Neural crest cell (in vitro differentiated cells): ENCODE results near the gene UFSP1. TPM values are rescaled to one million over a fixed set of nuclear protein-coding genes. Genes with fewer than 3 reads are reported as not detected.

Experiments used
- DNase-seq: peaks from one replicate; pipeline ENCODE4 v3.0.0; 2021; ENCODE audit warnings: low read depth, mixed read lengths, low spot score
- H3K27ac Mint-ChIP-seq: one replicate; pipeline ENCODE4 v1.8.0; 2021; ENCODE audit warnings: mild to moderate bottlenecking, mixed read lengths; ENCODE audit not compliant: unreplicated experiment
- H3K27me3 Mint-ChIP-seq: 2 replicates; pipeline ENCODE4 v1.8.0; 2021; ENCODE audit warnings: low read depth, mild to moderate bottlenecking, mixed read lengths
- H3K36me3 Mint-ChIP-seq: 2 replicates; pipeline ENCODE4 v1.8.0; 2021; ENCODE audit warnings: low read depth, mild to moderate bottlenecking, mixed read lengths
- H3K4me1 Mint-ChIP-seq: 2 replicates; pipeline ENCODE4 v1.8.0; 2021; ENCODE audit warnings: mixed read lengths
- H3K4me3 Mint-ChIP-seq: one replicate; pipeline ENCODE4 v1.8.0; 2021; ENCODE audit warnings: mild to moderate bottlenecking, mixed read lengths
- H3K9me3 Mint-ChIP-seq: 2 replicates; pipeline ENCODE4 v1.8.0; 2021; ENCODE audit warnings: mixed read lengths
- total RNA-seq: library from RNA; stranded (reverse); gene quantifications from 2 replicates; pipeline ENCODE4 v1.2.1, GENCODE V29; 2021
- TF ChIP-seq, protein P1 (sequence below): fragments of 200-600 bp; sonication (generic); conservative IDR thresholded peaks from 2 replicates; pipeline ENCODE4 v1.5.0; 2021; ENCODE audit warnings: antibody characterized with exemption, mild to moderate bottlenecking

The UFSP1 gene
- total RNA-seq, 1 donor from 2014 or later: 4.6 TPM

DNA sequence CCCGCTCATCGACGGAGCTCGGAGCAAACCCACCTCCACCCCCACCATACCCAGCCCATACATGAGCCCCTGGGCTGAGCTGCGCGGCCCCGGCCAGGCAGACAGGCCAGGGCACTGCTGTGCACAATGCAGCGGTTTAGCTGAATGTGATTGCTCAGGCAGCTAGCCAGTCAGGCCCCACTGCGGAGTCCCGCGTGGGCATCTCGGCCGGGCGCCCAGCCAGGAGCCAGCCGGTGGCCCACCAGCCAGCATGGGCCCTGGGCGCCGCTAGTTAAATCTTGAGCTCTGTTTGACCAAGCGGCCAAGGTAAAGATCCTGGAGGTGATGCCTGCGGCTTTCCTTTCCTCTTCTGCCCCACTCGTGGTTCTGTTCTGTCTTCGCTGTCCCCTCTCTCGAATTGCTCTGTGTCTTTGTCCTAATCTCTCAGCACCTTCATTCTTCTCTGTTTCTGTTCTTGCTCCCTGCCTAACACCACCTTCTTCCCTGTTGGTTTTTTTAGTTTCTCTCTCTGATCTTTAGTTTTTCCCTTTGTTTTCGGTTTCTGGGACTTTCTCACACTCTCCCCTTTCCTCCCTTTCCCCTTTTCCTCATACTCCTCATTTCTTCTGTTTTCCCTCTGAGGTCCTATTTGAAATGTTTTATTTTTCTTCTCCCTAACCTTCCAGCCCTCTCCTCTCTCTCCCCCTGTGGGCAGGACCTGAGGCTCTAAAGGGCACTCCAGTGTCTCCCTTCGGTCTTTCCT, 6.6 kb downstream of the UFSP1 start:
- peaks cover 36% of the 10 kb centered on the region for H3K36me3 Mint-ChIP-seq
- TF ChIP-seq, protein P1, sequence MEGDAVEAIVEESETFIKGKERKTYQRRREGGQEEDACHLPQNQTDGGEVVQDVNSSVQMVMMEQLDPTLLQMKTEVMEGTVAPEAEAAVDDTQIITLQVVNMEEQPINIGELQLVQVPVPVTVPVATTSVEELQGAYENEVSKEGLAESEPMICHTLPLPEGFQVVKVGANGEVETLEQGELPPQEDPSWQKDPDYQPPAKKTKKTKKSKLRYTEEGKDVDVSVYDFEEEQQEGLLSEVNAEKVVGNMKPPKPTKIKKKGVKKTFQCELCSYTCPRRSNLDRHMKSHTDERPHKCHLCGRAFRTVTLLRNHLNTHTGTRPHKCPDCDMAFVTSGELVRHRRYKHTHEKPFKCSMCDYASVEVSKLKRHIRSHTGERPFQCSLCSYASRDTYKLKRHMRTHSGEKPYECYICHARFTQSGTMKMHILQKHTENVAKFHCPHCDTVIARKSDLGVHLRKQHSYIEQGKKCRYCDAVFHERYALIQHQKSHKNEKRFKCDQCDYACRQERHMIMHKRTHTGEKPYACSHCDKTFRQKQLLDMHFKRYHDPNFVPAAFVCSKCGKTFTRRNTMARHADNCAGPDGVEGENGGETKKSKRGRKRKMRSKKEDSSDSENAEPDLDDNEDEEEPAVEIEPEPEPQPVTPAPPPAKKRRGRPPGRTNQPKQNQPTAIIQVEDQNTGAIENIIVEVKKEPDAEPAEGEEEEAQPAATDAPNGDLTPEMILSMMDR: no peak
- H3K4me1 Mint-ChIP-seq: peaks cover 37% of the 10 kb centered on the region
- H3K4me3 Mint-ChIP-seq: peak overlapping the region; percentile 44
- peaks cover 6% of the 10 kb centered on the region for H3K27me3 Mint-ChIP-seq
- no peaks in the 10 kb centered on the region for H3K9me3 Mint-ChIP-seq
- H3K27ac Mint-ChIP-seq: no peak overlapping the region
- no peak for DNase-seq

DNA sequence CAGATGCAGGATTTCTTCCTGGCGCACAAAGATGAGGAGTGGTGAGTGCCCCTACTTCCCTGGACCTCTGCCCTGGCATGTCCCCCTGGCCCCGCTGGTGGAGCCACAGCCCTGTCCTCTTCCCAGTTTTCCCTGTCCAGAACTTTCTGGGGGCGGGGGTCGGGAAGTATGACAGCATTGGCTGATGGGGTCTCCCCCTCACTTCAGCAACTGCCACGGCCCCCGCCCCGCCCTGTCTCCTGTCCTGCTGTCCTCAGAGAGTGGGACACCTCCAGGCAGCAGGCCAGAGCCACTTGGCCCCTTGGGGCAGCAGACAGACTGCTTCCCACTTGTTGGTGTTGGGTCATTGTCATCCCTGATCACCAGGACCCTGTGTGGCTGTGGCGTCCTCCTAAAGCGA, 7.3 kb downstream of the UFSP1 start:
- no peak for DNase-seq
- no peaks in the 10 kb centered on the region for H3K9me3 Mint-ChIP-seq
- TF ChIP-seq, protein P1: no peak
- H3K36me3 Mint-ChIP-seq: peaks cover 32% of the 10 kb centered on the region
- peak overlapping the region; percentile 75 for H3K27ac Mint-ChIP-seq
- peak overlapping the region; percentile 12 for H3K4me3 Mint-ChIP-seq
- peaks cover 33% of the 10 kb centered on the region for H3K4me1 Mint-ChIP-seq
- peaks cover 6% of the 10 kb centered on the region for H3K27me3 Mint-ChIP-seq

DNA sequence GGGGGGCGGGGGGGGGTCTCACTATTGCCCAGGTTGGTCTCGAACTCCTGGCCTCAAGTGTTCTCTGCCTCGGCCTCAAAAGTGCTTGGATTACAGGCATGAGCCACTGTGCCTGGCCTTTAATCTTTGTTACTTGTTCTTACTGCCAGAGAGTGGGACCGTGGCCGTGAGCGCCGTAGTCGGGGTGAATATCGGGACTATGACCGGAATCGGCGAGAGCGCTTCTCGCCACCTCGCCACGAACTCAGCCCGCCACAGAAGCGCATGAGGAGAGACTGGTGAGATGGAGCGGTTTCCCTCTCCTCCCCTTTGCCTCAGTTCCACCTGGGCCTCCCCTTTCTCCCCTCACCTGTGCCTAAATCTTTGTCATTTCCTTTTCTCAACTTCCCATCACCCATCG, 8.4 kb downstream of the UFSP1 start:
- Mint-ChIP-seq H3K4me3 (peak overlapping the region; percentile 44), H3K36me3 (peaks cover 34% of the 10 kb centered on the region), H3K27ac (peak overlapping the region; percentile 45)

DNA sequence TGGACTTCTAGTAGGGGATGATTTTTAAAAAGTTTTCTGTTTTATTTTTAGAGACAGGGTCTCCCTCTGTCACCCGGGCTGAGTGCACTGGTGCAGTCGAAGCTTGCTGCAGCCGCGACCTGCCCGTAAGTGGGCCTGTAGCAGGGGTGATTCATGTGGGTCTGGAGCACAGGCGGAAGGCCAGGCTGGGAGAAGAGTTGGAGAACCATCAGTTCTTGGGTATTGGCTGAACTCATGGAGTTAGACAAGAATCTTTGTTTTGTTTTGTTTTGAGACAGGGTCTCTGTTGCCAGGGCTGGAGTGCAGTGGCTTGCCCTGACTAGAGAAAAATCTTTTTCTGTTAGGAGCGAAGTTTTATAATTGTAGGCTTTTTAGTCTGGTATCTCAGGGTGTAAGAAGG, 8.9 kb downstream of the UFSP1 start:
- Mint-ChIP-seq H3K4me1 (peaks cover 39% of the 10 kb centered on the region), H3K9me3 (no peaks in the 10 kb centered on the region), H3K27me3 (peaks cover 6% of the 10 kb centered on the region), H3K4me3 (peak overlapping the region; percentile 68), H3K27ac (peak overlapping the region; percentile 50), H3K36me3 (peaks cover 31% of the 10 kb centered on the region)
- DNase-seq: no peak
- TF ChIP-seq, protein P1: no peak

More for the DNA sequence above, 8.4 kb downstream of the UFSP1 start:
- TF ChIP-seq, protein P1: no peak
- no peak for DNase-seq
- Mint-ChIP-seq H3K27me3 (peaks cover 6% of the 10 kb centered on the region), H3K4me1 (peaks cover 40% of the 10 kb centered on the region), H3K9me3 (no peaks in the 10 kb centered on the region)

DNA sequence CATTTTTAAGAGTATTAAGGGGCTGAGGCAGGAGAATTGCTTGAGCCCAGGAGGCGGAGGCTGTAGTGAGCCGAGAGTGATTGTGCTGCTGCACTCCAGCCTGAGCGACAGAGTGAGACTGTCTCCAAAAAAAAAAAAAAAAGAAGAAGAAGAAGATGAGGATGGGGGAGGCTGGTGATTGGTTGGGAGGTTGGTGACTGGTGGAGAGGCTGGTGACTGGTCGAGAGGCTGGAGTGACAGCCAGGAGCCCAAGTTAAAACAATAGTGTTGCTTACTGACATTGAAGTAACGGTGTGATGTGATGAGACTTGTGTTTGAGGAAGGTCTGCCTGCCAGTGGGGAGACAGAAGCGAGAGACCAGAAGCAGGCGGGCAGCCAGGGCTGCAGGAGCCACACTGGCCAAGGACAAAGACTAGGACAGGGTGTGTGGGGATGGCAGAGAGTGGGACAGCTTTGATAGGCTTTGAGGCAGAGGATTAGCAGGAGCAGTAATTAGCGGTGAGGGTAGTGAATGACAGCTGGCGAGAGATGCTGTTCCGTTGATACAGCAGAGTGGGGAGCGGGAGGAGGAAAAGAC, 9.7 kb downstream of the UFSP1 start:
- TF ChIP-seq, protein P1: no peak
- peak overlapping the region; percentile 52 for H3K27ac Mint-ChIP-seq
- no peaks in the 10 kb centered on the region for H3K9me3 Mint-ChIP-seq
- peaks cover 9% of the 10 kb centered on the region for H3K27me3 Mint-ChIP-seq
- no peak for DNase-seq
- H3K36me3 Mint-ChIP-seq: peaks cover 30% of the 10 kb centered on the region
- peak overlapping the region; percentile 80 for H3K4me3 Mint-ChIP-seq
- peaks cover 42% of the 10 kb centered on the region for H3K4me1 Mint-ChIP-seq
